ENCODE results near the gene BICD1. TPM values are rescaled to one million over a fixed set of nuclear protein-coding genes. Genes with fewer than 3 reads are reported as not detected.

Gene BICD1
- total and polyA plus RNA-seq, 4 donors = 6.1 to 22.9 (median 12.8) TPM

DNA sequence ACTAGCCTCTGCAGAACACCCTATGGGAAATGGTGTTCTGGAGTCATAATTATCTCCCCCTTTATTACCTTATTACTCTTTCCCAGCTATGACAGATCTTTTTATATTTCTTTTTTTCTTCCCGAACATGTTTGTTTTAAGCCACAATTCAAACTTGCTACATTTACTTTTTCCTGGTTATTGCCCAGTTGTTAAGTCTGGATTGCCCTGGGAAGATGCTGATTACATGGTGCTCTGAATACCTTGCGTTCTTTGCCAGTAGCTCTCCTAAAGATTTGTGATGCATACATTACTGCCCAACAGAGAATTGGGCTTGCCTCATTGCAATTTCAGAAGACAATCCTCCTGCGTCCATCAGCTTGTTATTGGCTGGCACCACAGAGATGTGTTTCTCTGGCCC is 174.5 kb downstream of the BICD1 start:
- no peak for DNase-seq
- WGBS, 2 donors = 96 to 98% methylated on average over 3 of the region's 3 CpGs
- Histone ChIP-seq H3K36me3 (ENCODE audit: control insufficient read depth in 4 of 4, insufficient read depth in 4 of 4, low read length in 4 of 4) (no peaks in the 10 kb centered on the region), H3K9me3 (ENCODE audit: control insufficient read depth in 4 of 4, insufficient read depth in 3 of 4, low read length in 3 of 4) (no peaks in the 10 kb centered on the region), H3K4me1 (ENCODE audit: control insufficient read depth in 5 of 5, insufficient read depth in 5 of 5, low read length in 5 of 5) (no peaks in the 10 kb centered on the region), H3K9ac (ENCODE audit: insufficient read depth in 1 of 2, low read length in 2 of 2) (no peak overlapping the region), H3K27me3 (ENCODE audit: control insufficient read depth in 3 of 3, insufficient read depth in 3 of 3, low read length in 2 of 3) (no peaks in the 10 kb centered on the region), H3K27ac (ENCODE audit: low read depth in 1 of 2, low read length in 1 of 2) (no peak overlapping the region), H3K4me3 (no peak overlapping the region)
- TF ChIP-seq, protein P1, sequence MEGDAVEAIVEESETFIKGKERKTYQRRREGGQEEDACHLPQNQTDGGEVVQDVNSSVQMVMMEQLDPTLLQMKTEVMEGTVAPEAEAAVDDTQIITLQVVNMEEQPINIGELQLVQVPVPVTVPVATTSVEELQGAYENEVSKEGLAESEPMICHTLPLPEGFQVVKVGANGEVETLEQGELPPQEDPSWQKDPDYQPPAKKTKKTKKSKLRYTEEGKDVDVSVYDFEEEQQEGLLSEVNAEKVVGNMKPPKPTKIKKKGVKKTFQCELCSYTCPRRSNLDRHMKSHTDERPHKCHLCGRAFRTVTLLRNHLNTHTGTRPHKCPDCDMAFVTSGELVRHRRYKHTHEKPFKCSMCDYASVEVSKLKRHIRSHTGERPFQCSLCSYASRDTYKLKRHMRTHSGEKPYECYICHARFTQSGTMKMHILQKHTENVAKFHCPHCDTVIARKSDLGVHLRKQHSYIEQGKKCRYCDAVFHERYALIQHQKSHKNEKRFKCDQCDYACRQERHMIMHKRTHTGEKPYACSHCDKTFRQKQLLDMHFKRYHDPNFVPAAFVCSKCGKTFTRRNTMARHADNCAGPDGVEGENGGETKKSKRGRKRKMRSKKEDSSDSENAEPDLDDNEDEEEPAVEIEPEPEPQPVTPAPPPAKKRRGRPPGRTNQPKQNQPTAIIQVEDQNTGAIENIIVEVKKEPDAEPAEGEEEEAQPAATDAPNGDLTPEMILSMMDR (IDR thresholded peaks at IDR 0.05; ENCODE audit: control extremely low read depth, extremely low read depth) = no peak
- ATAC-seq (ENCODE audit: insufficient read depth, low FRiP score) = no peak

DNA sequence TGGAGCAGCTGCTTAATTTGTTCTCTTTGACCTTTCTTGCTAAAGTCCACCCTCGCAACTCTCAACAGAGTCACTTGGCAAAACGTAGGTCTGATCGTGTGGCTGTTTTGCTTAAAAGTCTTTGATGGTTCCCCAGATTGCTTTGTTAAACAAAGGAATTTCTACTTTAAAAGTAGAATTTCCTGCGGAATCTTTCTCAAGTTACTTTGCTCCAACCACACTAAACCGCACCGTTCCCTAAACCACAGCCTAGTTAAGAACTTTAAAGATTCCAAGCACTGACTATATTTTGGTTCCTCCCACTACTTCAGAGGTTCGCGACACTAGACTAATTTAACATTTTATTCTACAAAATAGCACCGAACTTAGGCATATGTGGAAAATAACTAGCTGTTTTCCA is 177.9 kb downstream of the BICD1 start:
- H3K4me1 ChIP-seq (ENCODE audit: control insufficient read depth in 5 of 5, insufficient read depth in 5 of 5, low read length in 5 of 5) = no peaks in the 10 kb centered on the region
- H3K27ac ChIP-seq (ENCODE audit: low read depth in 1 of 2, low read length in 1 of 2) = no peak overlapping the region
- no peaks in the 10 kb centered on the region for H3K36me3 ChIP-seq (ENCODE audit: control insufficient read depth in 4 of 4, insufficient read depth in 4 of 4, low read length in 4 of 4)
- WGBS, 2 donors = 77 to 84% methylated on average over 9 of the region's 9 CpGs
- TF ChIP-seq, protein P1 (IDR thresholded peaks at IDR 0.05; ENCODE audit: control extremely low read depth, extremely low read depth) = no peak
- H3K9me3 ChIP-seq (ENCODE audit: control insufficient read depth in 4 of 4, insufficient read depth in 3 of 4, low read length in 3 of 4) = no peaks in the 10 kb centered on the region
- DNase-seq = no peak
- H3K4me3 ChIP-seq = no peak overlapping the region
- ATAC-seq (ENCODE audit: insufficient read depth, low FRiP score) = no peak
- no peaks in the 10 kb centered on the region for H3K27me3 ChIP-seq (ENCODE audit: control insufficient read depth in 3 of 3, insufficient read depth in 3 of 3, low read length in 2 of 3)
- H3K9ac ChIP-seq (ENCODE audit: insufficient read depth in 1 of 2, low read length in 2 of 2) = no peak overlapping the region

DNA sequence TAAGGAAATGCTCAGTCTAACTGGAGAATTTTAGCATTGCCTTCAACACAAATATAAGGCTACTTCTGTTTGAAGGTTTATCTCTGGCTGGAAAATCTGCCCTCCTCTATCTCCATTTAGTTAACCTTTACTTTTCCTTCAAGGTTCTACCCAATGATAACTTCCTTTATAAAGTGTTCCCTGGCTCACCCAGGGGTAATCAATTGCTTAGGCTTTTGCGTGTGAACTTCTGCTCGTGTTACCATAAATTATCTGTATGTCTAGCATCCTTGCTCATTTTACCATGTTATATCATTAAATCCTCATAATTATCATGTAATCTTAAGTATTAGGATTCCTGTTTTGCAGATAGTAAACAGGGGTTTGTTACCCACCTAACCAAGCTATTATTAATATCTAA is 178.4 kb downstream of the BICD1 start:
- Histone ChIP-seq H3K4me3 (no peak overlapping the region), H3K4me1 (ENCODE audit: control insufficient read depth in 5 of 5, insufficient read depth in 5 of 5, low read length in 5 of 5) (no peaks in the 10 kb centered on the region), H3K9me3 (ENCODE audit: control insufficient read depth in 4 of 4, insufficient read depth in 3 of 4, low read length in 3 of 4) (no peaks in the 10 kb centered on the region), H3K27me3 (ENCODE audit: control insufficient read depth in 3 of 3, insufficient read depth in 3 of 3, low read length in 2 of 3) (no peaks in the 10 kb centered on the region), H3K9ac (ENCODE audit: insufficient read depth in 1 of 2, low read length in 2 of 2) (no peak overlapping the region), H3K36me3 (ENCODE audit: control insufficient read depth in 4 of 4, insufficient read depth in 4 of 4, low read length in 4 of 4) (no peaks in the 10 kb centered on the region), H3K27ac (ENCODE audit: low read depth in 1 of 2, low read length in 1 of 2) (no peak overlapping the region)
- no peak for DNase-seq
- no peak for ATAC-seq (ENCODE audit: insufficient read depth, low FRiP score)
- TF ChIP-seq, protein P1 (IDR thresholded peaks at IDR 0.05; ENCODE audit: control extremely low read depth, extremely low read depth) = no peak
- 68 to 69% methylated on average over 2 of the region's 2 CpGs for WGBS, 2 donors

DNA sequence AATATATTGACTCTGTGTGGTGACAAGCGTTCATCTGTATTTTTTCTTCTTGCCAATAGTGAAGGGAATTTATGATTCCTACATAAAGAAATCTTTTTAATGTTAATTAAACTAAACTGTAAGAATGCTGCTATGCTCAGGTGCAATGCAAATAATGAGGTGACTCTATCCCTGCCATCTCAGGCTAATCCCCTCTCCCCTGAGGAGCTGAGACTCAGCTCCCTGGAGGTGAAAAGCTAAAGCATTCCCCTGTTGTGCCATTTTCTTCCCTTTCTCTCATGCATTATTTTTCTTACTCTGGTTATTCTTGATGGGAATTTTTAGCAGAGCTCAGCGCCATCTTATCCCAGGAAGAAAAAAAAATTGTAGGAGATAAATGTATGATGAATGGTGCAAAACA is 178.8 kb downstream of the BICD1 start:
- WGBS, 2 donors = 73 to 81% methylated on average over 2 of the region's 2 CpGs
- H3K36me3 ChIP-seq (ENCODE audit: control insufficient read depth in 4 of 4, insufficient read depth in 4 of 4, low read length in 4 of 4) = no peaks in the 10 kb centered on the region
- TF ChIP-seq, protein P1 (IDR thresholded peaks at IDR 0.05; ENCODE audit: control extremely low read depth, extremely low read depth) = no peak
- H3K9ac ChIP-seq (ENCODE audit: insufficient read depth in 1 of 2, low read length in 2 of 2) = no peak overlapping the region
- H3K27ac ChIP-seq (ENCODE audit: low read depth in 1 of 2, low read length in 1 of 2) = no peak overlapping the region
- ATAC-seq (ENCODE audit: insufficient read depth, low FRiP score) (no peak), DNase-seq (no peak)
- peaks cover 0 to 1% (median 0%) of the 10 kb centered on the region in 5 donors for H3K4me1 ChIP-seq (ENCODE audit: control insufficient read depth in 5 of 5, insufficient read depth in 5 of 5, low read length in 5 of 5)
- no peak overlapping the region for H3K4me3 ChIP-seq
- H3K27me3 ChIP-seq (ENCODE audit: control insufficient read depth in 3 of 3, insufficient read depth in 3 of 3, low read length in 2 of 3) = no peaks in the 10 kb centered on the region
- no peaks in the 10 kb centered on the region for H3K9me3 ChIP-seq (ENCODE audit: control insufficient read depth in 4 of 4, insufficient read depth in 3 of 4, low read length in 3 of 4)

Measured in lung (tissue), 12 donors.